ENCODE results near the gene SF3B1. TPM values are rescaled to one million over a fixed set of nuclear protein-coding genes. Genes with fewer than 3 reads are reported as not detected.

SF3B1 gene
- total RNA-seq, 1 experiment from 2014 or later = 274 TPM

DNA sequence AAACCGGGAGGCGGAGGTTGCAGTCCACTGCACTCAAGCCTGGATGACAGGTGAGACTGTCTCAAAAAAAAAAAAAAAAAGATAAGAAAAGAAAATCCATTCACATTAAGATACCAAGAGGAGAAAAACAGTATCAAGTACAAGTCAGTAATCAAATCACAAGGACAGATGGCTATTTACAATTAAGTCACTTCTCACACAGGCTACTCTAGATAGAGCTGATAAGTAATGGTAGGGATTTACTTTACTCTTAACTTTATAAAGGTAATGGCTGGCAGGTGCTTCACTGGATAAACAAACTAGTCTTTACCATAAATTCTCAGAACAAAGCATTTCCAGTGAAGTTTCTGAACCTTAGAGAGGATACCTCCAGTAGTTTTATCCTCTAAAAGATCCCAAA is 11.5 kb downstream of the SF3B1 start:
- TF ChIP-seq CTCF (IDR thresholded peaks at IDR 0.05; ENCODE audit: insufficient read depth in 1 of 2, low read depth in 1 of 2, low read length in 1 of 2, severe bottlenecking in 1 of 2, unreplicated experiment in 1 of 2) = no peak
- H3K4me1 Mint-ChIP-seq (ENCODE audit: low read depth, unreplicated experiment) = peaks cover 9% of the 10 kb centered on the region
- H3K9me3 Mint-ChIP-seq (ENCODE audit: unreplicated experiment) = no peaks in the 10 kb centered on the region
- no TSS peak for BruUV-seq (replicated peaks)
- H3K9me3 ChIP-seq = no peaks in the 10 kb centered on the region
- POLR2A ChIA-PET = interaction anchor here (1.1 to 1.7 kb wide), 3 partner anchors 12 to 77 kb away, joined by 3 to 4 read pairs (median 3); partner anchors contain the start of genes HSPD1, HSPE1 and SF3B1
- no peak for DNase-seq
- H3K36me3 ChIP-seq (ENCODE audit: control insufficient read depth, insufficient read depth, low read length) = no peaks in the 10 kb centered on the region; the same call in 1 of the 2 replicates
- CTCF ChIA-PET = interaction anchor here (0.7 kb wide), 1 partner anchor 36 kb away, joined by 7 read pairs; no protein-coding TSS in a partner anchor
- H3K27ac Mint-ChIP-seq (ENCODE audit: unreplicated experiment) = no peak overlapping the region
- intact Hi-C loops (cut with micrococcal nuclease; ENCODE audit: unreplicated experiment) = loop anchor here (1.0 kb wide), 2 partner anchors 10 to 30 kb away; partner anchors contain the start of gene COQ10B
- H3K4me1 ChIP-seq = peaks cover 12% of the 10 kb centered on the region; the same call in 1 of the 2 replicates
- no peaks in the 10 kb centered on the region for H3K27me3 ChIP-seq (replicated peaks; ENCODE audit: control insufficient read depth, insufficient read depth, low read length)
- no peak overlapping the region for H3K4me3 Mint-ChIP-seq (ENCODE audit: unreplicated experiment)
- H3K27me3 Mint-ChIP-seq (ENCODE audit: insufficient read depth, unreplicated experiment) = no peaks in the 10 kb centered on the region
- peaks cover 57% of the 10 kb centered on the region for H3K36me3 Mint-ChIP-seq (ENCODE audit: insufficient read depth, unreplicated experiment)
- H3K4me3 ChIP-seq (ENCODE audit: low read depth, low read length) = no peak overlapping the region

DNA sequence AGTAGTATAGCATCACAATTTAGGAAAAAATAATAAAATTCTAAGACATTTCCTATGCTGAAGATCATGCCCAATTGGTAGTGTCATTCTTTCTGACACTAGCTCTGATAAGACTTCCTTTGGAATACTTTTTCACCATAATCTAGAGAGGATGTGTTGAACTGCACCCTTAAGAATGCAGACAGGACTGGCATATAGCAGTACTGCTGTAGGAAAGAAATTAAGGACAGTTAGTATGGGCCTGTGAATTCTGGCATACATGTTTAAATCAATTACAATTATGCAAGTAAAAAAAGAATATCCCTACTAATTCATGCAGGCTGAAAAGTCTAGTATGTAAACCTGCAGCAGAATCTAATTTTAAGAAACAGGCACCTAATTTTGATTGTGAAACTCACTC is 15.4 kb downstream of the SF3B1 start:
- Mint-ChIP-seq H3K36me3 (ENCODE audit: insufficient read depth, unreplicated experiment) (peaks cover 81% of the 10 kb centered on the region), H3K4me1 (ENCODE audit: low read depth, unreplicated experiment) (no peaks in the 10 kb centered on the region), H3K4me3 (ENCODE audit: unreplicated experiment) (no peak overlapping the region), H3K9me3 (ENCODE audit: unreplicated experiment) (no peaks in the 10 kb centered on the region), H3K27me3 (ENCODE audit: insufficient read depth, unreplicated experiment) (no peaks in the 10 kb centered on the region), H3K27ac (ENCODE audit: unreplicated experiment) (no peak overlapping the region)
- TF ChIP-seq CTCF (IDR thresholded peaks at IDR 0.05; ENCODE audit: insufficient read depth in 1 of 2, low read depth in 1 of 2, low read length in 1 of 2, severe bottlenecking in 1 of 2, unreplicated experiment in 1 of 2) = no peak
- no peaks in the 10 kb centered on the region for H3K27me3 ChIP-seq (replicated peaks; ENCODE audit: control insufficient read depth, insufficient read depth, low read length)
- ChIA-PET POLR2A (no interaction called here), CTCF (no interaction called here)
- DNase-seq = no peak
- BruUV-seq (replicated peaks) = no TSS peak
- H3K9me3 ChIP-seq = no peaks in the 10 kb centered on the region
- H3K4me1 ChIP-seq = peaks cover 12% of the 10 kb centered on the region; the same call in 1 of the 2 replicates
- intact Hi-C loops (cut with micrococcal nuclease; ENCODE audit: unreplicated experiment) = no loop called here
- peaks cover 4% of the 10 kb centered on the region for H3K36me3 ChIP-seq (ENCODE audit: control insufficient read depth, insufficient read depth, low read length)
- H3K4me3 ChIP-seq (ENCODE audit: low read depth, low read length) = no peak overlapping the region

DNA sequence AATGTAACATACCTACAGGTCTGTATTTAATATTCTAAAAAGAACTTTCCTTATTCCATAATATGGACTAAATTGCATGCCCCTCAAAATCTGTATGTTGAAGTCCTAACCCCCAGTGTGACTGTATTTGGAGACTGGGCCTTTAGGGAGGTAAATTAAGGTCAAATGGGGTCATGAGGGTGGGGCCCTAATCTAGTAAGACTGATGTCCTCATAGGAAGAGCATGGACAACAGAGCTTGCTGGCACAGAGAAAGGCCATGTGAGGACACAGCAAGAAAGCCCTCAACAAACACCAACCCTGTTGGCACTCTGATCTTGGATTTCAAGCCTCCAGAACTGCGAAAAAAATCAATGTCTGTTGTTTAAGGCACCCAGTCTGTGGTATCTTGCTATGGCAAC is 18.6 kb downstream of the SF3B1 start:
- Histone ChIP-seq H3K4me1 (no peaks in the 10 kb centered on the region), H3K36me3 (ENCODE audit: control insufficient read depth, insufficient read depth, low read length) (peaks cover 4% of the 10 kb centered on the region), H3K27me3 (replicated peaks; ENCODE audit: control insufficient read depth, insufficient read depth, low read length) (no peaks in the 10 kb centered on the region), H3K9me3 (no peaks in the 10 kb centered on the region), H3K4me3 (ENCODE audit: low read depth, low read length) (no peak overlapping the region)
- no peaks in the 10 kb centered on the region for H3K4me1 Mint-ChIP-seq (ENCODE audit: low read depth, unreplicated experiment)
- DNase-seq = no peak
- TF ChIP-seq CTCF (IDR thresholded peaks at IDR 0.05; ENCODE audit: insufficient read depth in 1 of 2, low read depth in 1 of 2, low read length in 1 of 2, severe bottlenecking in 1 of 2, unreplicated experiment in 1 of 2) = no peak
- H3K27ac Mint-ChIP-seq (ENCODE audit: unreplicated experiment) = no peak overlapping the region
- peaks cover 84% of the 10 kb centered on the region for H3K36me3 Mint-ChIP-seq (ENCODE audit: insufficient read depth, unreplicated experiment)
- BruUV-seq (replicated peaks) = no TSS peak
- CTCF ChIA-PET = no interaction called here
- intact Hi-C loops (cut with micrococcal nuclease; ENCODE audit: unreplicated experiment) = no loop called here
- H3K4me3 Mint-ChIP-seq (ENCODE audit: unreplicated experiment) = no peak overlapping the region
- no peaks in the 10 kb centered on the region for H3K9me3 Mint-ChIP-seq (ENCODE audit: unreplicated experiment)
- POLR2A ChIA-PET = no interaction called here
- no peaks in the 10 kb centered on the region for H3K27me3 Mint-ChIP-seq (ENCODE audit: insufficient read depth, unreplicated experiment)
